ENCODE results near the gene IGFL1. TPM values are rescaled to one million over a fixed set of nuclear protein-coding genes. Genes with fewer than 3 reads are reported as not detected.

IGFL1 gene
- total RNA-seq, 1 experiment from 2014 or later: not detected

DNA sequence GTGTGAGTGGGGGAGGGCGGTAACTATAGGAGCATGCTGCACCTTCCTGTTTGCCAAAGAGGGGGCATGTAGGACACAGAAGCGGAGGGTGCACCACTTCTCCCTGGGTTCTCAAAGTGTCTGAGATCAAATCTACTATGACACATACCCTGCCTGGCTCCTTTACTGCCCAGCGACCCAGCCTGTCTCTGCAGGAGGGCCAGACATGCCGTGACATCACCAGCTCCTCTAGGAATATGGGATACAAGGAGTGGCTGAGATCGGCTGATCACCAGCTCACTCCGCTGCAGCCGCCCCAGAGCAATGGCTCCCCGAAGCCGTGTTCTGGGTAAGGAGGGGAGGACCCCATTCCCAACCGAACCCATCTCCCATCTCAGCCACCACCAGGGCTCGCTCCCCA, 16.4 kb upstream of the IGFL1 start:
- ATAC-seq (no peak), DNase-seq (ENCODE audit: low read depth, low spot score) (no peak)
- H3K4me3 ChIP-seq (replicated peaks in 1 of 2; ENCODE audit: low read depth in 1 of 2, low read length in 2 of 2): no peak overlapping the region
- H4K20me1 ChIP-seq (ENCODE audit: insufficient read depth): no peaks in the 10 kb centered on the region
- no peak overlapping the region for H3K27ac ChIP-seq (ENCODE audit: low read depth, low read length)
- H3K9ac ChIP-seq (ENCODE audit: low read length): no peak overlapping the region
- ChIA-PET RAD21 (ENCODE audit: low non-redundant PET in 1 of 2, low total read pairs in 2 of 2, uncharacterized antibody in 2 of 2, unreplicated experiment in 2 of 2) (no interaction called here), POLR2A (no interaction called here), CTCF (no interaction called here)
- intact Hi-C loops (cut with micrococcal nuclease): no loop called here
- H3K36me3 ChIP-seq (ENCODE audit: control insufficient read depth in 1 of 2, insufficient read depth in 2 of 2, low read length in 2 of 2): no peaks in the 10 kb centered on the region
- H3K9me2 ChIP-seq (ENCODE audit: insufficient read depth): no peaks in the 10 kb centered on the region
- no peaks in the 10 kb centered on the region for H3K9me3 ChIP-seq (ENCODE audit: control insufficient read depth in 1 of 2, insufficient read depth in 1 of 2, low read depth in 1 of 2, low read length in 2 of 2)
- peaks cover 17% of the 10 kb centered on the region; the same call in 1 of the 2 replicates for H3K27me3 ChIP-seq (ENCODE audit: insufficient read depth, low read length)
- no peak overlapping the region for H2AFZ ChIP-seq (ENCODE audit: low read depth, low read length, poor library complexity, severe bottlenecking)
- H3K4me1 ChIP-seq (ENCODE audit: control insufficient read depth in 1 of 2, insufficient read depth in 2 of 2, low read length in 2 of 2): peaks cover 23 to 50% of the 10 kb centered on the region in 2 experiments
- TF ChIP-seq, protein P1, sequence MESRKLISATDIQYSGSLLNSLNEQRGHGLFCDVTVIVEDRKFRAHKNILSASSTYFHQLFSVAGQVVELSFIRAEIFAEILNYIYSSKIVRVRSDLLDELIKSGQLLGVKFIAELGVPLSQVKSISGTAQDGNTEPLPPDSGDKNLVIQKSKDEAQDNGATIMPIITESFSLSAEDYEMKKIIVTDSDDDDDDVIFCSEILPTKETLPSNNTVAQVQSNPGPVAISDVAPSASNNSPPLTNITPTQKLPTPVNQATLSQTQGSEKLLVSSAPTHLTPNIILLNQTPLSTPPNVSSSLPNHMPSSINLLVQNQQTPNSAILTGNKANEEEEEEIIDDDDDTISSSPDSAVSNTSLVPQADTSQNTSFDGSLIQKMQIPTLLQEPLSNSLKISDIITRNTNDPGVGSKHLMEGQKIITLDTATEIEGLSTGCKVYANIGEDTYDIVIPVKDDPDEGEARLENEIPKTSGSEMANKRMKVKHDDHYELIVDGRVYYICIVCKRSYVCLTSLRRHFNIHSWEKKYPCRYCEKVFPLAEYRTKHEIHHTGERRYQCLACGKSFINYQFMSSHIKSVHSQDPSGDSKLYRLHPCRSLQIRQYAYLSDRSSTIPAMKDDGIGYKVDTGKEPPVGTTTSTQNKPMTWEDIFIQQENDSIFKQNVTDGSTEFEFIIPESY (IDR thresholded peaks at IDR 0.05; ENCODE audit: extremely low read depth, insufficient replicate concordance, low read length): no peak
- TF ChIP-seq SRF (IDR thresholded peaks at IDR 0.05; ENCODE audit: low read depth) (no peak), ELF1 (IDR thresholded peaks at IDR 0.05; ENCODE audit: borderline replicate concordance, low read depth) (no peak), FOSL1 (IDR thresholded peaks at IDR 0.05; ENCODE audit: low read depth) (no peak), ZFX (IDR thresholded peaks at IDR 0.05) (no peak), EGR1 (IDR thresholded peaks at IDR 0.05; ENCODE audit: low read depth) (no peak), JUND (IDR thresholded peaks at IDR 0.05) (no peak), POLR2AphosphoS5 (IDR thresholded peaks at IDR 0.05; ENCODE audit: low read depth, low read length) (no peak)
- TF ChIP-seq, protein P2, sequence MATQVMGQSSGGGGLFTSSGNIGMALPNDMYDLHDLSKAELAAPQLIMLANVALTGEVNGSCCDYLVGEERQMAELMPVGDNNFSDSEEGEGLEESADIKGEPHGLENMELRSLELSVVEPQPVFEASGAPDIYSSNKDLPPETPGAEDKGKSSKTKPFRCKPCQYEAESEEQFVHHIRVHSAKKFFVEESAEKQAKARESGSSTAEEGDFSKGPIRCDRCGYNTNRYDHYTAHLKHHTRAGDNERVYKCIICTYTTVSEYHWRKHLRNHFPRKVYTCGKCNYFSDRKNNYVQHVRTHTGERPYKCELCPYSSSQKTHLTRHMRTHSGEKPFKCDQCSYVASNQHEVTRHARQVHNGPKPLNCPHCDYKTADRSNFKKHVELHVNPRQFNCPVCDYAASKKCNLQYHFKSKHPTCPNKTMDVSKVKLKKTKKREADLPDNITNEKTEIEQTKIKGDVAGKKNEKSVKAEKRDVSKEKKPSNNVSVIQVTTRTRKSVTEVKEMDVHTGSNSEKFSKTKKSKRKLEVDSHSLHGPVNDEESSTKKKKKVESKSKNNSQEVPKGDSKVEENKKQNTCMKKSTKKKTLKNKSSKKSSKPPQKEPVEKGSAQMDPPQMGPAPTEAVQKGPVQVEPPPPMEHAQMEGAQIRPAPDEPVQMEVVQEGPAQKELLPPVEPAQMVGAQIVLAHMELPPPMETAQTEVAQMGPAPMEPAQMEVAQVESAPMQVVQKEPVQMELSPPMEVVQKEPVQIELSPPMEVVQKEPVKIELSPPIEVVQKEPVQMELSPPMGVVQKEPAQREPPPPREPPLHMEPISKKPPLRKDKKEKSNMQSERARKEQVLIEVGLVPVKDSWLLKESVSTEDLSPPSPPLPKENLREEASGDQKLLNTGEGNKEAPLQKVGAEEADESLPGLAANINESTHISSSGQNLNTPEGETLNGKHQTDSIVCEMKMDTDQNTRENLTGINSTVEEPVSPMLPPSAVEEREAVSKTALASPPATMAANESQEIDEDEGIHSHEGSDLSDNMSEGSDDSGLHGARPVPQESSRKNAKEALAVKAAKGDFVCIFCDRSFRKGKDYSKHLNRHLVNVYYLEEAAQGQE (IDR thresholded peaks at IDR 0.05; ENCODE audit: low read depth): no peak
- TF ChIP-seq, protein P3, sequence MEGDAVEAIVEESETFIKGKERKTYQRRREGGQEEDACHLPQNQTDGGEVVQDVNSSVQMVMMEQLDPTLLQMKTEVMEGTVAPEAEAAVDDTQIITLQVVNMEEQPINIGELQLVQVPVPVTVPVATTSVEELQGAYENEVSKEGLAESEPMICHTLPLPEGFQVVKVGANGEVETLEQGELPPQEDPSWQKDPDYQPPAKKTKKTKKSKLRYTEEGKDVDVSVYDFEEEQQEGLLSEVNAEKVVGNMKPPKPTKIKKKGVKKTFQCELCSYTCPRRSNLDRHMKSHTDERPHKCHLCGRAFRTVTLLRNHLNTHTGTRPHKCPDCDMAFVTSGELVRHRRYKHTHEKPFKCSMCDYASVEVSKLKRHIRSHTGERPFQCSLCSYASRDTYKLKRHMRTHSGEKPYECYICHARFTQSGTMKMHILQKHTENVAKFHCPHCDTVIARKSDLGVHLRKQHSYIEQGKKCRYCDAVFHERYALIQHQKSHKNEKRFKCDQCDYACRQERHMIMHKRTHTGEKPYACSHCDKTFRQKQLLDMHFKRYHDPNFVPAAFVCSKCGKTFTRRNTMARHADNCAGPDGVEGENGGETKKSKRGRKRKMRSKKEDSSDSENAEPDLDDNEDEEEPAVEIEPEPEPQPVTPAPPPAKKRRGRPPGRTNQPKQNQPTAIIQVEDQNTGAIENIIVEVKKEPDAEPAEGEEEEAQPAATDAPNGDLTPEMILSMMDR (IDR thresholded peaks at IDR 0.05 in 2 of 3, conservative IDR thresholded peaks at IDR 0.05 in 1 of 3; ENCODE audit: borderline replicate concordance in 1 of 3, insufficient read depth in 1 of 3, low read depth in 2 of 3, low read length in 2 of 3): no peak
- H3K4me2 ChIP-seq (ENCODE audit: low read length): no peak overlapping the region
- no TSS peak for BruUV-seq (replicated peaks)
- H3K79me2 ChIP-seq (ENCODE audit: insufficient read depth, low read length): no peaks in the 10 kb centered on the region
